Progenitor cell of endocrine pancreas (in vitro differentiated cells): ENCODE data around the gene WWC2. TPM values are rescaled to one million over a fixed set of nuclear protein-coding genes. Genes with fewer than 3 reads are reported as not detected.

Experiments used
- DNase-seq: peaks from one replicate; pipeline ENCODE4 v3.0.0; 2021; ENCODE audit warnings: low spot score; ENCODE audit not compliant: unreplicated experiment
- H3K27ac Mint-ChIP-seq: 2 replicates; pipeline ENCODE4 v1.8.0; 2021; ENCODE audit warnings: mild to moderate bottlenecking, moderate library complexity, mixed read lengths
- H3K27me3 Mint-ChIP-seq: 2 replicates; pipeline ENCODE4 v1.8.0; 2021; ENCODE audit warnings: mixed read lengths
- H3K36me3 Mint-ChIP-seq: 2 replicates; pipeline ENCODE4 v1.8.0; 2022; ENCODE audit warnings: mixed read lengths; ENCODE audit not compliant: insufficient read depth
- H3K4me1 Mint-ChIP-seq: 2 replicates; pipeline ENCODE4 v1.8.0; 2021; ENCODE audit warnings: low read depth, mixed read lengths
- H3K4me3 Mint-ChIP-seq: 2 replicates; pipeline ENCODE4 v1.8.0; 2021; ENCODE audit warnings: low read depth, mild to moderate bottlenecking, moderate library complexity, mixed read lengths
- H3K9me3 Mint-ChIP-seq: 2 replicates; pipeline ENCODE4 v1.8.0; 2021; ENCODE audit warnings: low read depth, mixed read lengths
- CTCF ChIP-seq: fragments of 200-600 bp; sonication (generic); IDR thresholded peaks from one replicate; pipeline ENCODE4 v1.5.0; 2021; ENCODE audit warnings: antibody characterized with exemption, mild to moderate bottlenecking; ENCODE audit not compliant: unreplicated experiment
- total RNA-seq: library from RNA; stranded (reverse); gene quantifications from 2 replicates; pipeline ENCODE4 v1.2.1, GENCODE V29; 2021

WWC2 gene
- total RNA-seq, 1 donor from 2014 or later: 57.0 TPM

DNA sequence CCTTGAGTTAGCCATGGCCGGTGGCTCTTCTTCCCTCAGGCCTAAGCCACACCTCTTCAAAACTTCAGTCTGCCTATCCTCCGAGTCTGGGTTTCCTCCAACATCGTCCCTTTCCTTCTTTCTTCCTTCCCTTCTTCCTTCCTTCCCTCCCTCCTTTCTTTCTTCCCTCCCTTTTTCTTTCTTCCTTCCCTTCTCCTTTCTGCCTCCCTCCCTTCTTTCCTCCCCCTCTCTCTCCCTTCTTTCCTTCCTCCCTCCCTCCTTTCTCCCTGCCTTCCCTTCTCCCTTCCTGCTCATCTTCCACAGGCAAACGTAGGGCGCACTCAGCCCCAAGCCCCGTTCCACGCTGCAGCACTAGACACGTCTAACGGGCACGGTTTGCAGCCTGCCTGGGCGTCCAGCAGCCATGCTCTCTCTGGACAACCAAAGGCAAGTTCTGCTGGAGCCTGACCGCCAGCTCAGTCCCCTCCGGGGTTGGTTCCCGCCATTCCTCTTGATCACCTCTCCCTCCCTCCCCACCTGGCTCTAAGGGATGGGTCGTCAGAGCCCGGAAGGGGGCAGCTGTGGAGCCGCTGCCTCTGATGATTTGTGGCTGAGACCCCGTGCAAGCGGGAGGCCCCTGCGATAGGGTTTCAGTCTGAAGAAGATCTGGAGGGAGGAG, 257.2 kb downstream of the WWC2 start:
- peaks cover 3% of the 10 kb centered on the region for H3K9me3 Mint-ChIP-seq
- no peak overlapping the region for H3K27ac Mint-ChIP-seq
- H3K36me3 Mint-ChIP-seq: peaks cover 1% of the 10 kb centered on the region
- H3K4me3 Mint-ChIP-seq: no peak overlapping the region
- peaks cover 2% of the 10 kb centered on the region for H3K27me3 Mint-ChIP-seq
- TF ChIP-seq CTCF: no peak
- DNase-seq: no peak
- H3K4me1 Mint-ChIP-seq: peaks cover 17% of the 10 kb centered on the region

DNA sequence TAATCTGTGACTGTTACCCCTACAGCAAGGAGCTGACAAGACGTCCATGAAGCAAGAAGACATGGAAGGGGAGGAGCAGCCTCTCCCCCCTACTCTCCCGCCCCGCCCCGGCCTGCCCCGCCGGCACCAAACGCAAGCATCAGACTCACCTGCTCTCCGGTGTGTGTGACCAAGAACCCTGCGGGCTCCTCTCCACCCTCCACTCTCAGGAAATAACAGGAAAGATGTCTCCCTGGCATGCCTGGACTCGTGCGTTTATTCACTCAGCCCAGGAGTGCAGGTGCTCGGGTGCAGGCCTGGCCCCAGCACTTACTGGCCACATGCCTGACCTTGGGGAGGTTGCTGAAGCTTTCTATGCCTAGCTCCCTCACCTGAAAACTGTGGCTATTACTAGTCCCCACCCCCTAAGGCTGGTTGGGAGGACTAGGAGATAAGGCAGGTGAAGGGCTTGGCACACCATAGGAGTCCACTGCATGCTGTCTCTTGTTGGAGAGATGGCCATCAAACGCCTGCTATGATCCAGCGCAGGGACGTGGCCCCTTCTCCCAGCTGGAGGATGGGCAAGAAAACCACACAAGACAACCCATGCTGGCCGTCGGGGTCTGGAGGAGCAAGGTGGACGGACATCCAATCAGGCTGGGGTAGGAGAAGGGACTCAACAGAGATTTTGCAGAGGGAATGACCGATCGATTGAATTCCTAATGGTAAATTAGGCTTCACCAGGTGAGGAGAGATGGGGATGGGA, 258.0 kb downstream of the WWC2 start:
- no peak overlapping the region for H3K27ac Mint-ChIP-seq
- H3K9me3 Mint-ChIP-seq: peaks cover 3% of the 10 kb centered on the region
- no peak overlapping the region for H3K4me3 Mint-ChIP-seq
- H3K27me3 Mint-ChIP-seq: peaks cover 2% of the 10 kb centered on the region
- no peak for TF ChIP-seq CTCF
- peaks cover 1% of the 10 kb centered on the region for H3K36me3 Mint-ChIP-seq
- DNase-seq: no peak
- peaks cover 17% of the 10 kb centered on the region for H3K4me1 Mint-ChIP-seq

DNA sequence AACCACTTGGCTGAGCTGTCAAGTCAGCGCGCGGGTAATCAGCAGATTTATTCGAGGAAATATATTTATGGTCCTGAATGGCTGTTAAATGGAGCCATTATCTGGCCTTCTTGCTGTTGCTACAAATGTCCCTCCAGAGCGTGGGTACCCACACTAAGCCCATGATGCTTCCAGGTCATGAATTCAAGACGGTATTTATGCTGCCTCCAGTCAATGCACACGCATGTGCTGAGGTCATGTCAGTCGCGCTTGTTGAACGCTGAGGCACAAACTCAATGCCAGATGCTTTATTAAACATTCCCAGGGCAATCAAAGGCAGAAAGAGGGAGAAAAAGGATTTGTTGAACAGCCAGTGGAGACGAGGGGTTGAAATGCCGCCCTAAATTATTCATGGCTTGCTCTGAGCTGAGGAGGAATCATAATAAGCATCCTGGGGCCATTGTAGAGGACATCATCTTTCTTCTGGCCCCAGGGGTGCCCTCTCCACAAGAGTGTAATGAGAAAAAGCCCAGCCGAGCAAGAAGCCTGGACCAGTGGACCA, 259.2 kb downstream of the WWC2 start:
- no peak for DNase-seq
- Mint-ChIP-seq H3K4me3 (no peak overlapping the region), H3K27me3 (peaks cover 2% of the 10 kb centered on the region), H3K9me3 (peaks cover 3% of the 10 kb centered on the region), H3K36me3 (peaks cover 1% of the 10 kb centered on the region), H3K4me1 (peaks cover 18% of the 10 kb centered on the region), H3K27ac (no peak overlapping the region)
- TF ChIP-seq CTCF: no peak

- no peak for DNase-seq
- H3K36me3 Mint-ChIP-seq: peaks cover 1% of the 10 kb centered on the region
- peaks cover 16% of the 10 kb centered on the region for H3K4me1 Mint-ChIP-seq
- peaks cover 3% of the 10 kb centered on the region for H3K9me3 Mint-ChIP-seq
- no peak overlapping the region for H3K4me3 Mint-ChIP-seq
- no peak overlapping the region for H3K27ac Mint-ChIP-seq
- TF ChIP-seq CTCF: no peak
- H3K27me3 Mint-ChIP-seq: peaks cover 7% of the 10 kb centered on the region
Measured at GRCh38 chr4:183360161-183360919, 261.3 kb downstream of the WWC2 start.

GRCh38 chr4:183362036-183362435, 263.0 kb downstream of the WWC2 start:
- H3K9me3 Mint-ChIP-seq: peaks cover 3% of the 10 kb centered on the region
- H3K27me3 Mint-ChIP-seq: peaks cover 9% of the 10 kb centered on the region
- peaks cover 1% of the 10 kb centered on the region for H3K36me3 Mint-ChIP-seq
- no peak for TF ChIP-seq CTCF
- H3K4me1 Mint-ChIP-seq: peaks cover 10% of the 10 kb centered on the region
- H3K27ac Mint-ChIP-seq: no peak overlapping the region
- no peak for DNase-seq
- no peak overlapping the region for H3K4me3 Mint-ChIP-seq
